ENCODE measurements around the gene RASGEF1B. TPM values are rescaled to one million over a fixed set of nuclear protein-coding genes. Genes with fewer than 3 reads are reported as not detected.

RASGEF1B gene
- total RNA-seq, 2 experiments from 2014 or later: 6.1 to 6.2 TPM

- Mint-ChIP-seq H3K4me1 (ENCODE audit: low read depth) (peaks cover 46% of the 10 kb centered on the region), H3K27ac (no peak overlapping the region), H3K9me3 (no peaks in the 10 kb centered on the region), H3K4me3 (no peak overlapping the region), H3K27me3 (no peaks in the 10 kb centered on the region), H3K36me3 (ENCODE audit: low read depth) (no peaks in the 10 kb centered on the region)
- intact Hi-C loops (cut with micrococcal nuclease): no loop called here
- ChIA-PET CTCF (interaction anchor here (1.9 to 2.6 kb wide), 3 partner anchors 11 to 36 kb away, joined by 4 to 6 read pairs (median 4); no protein-coding TSS in a partner anchor), POLR2A (no interaction called here)
- ATAC-seq: no peak
- no peak for DNase-seq
- TF ChIP-seq CTCF (IDR thresholded peaks at IDR 0.05): no peak
Measured at GRCh38 chr4:81503586-81503985, 31.9 kb upstream of the RASGEF1B start.

- Mint-ChIP-seq H3K9me3 (no peaks in the 10 kb centered on the region), H3K27ac (no peak overlapping the region), H3K27me3 (no peaks in the 10 kb centered on the region), H3K4me3 (no peak overlapping the region), H3K4me1 (ENCODE audit: low read depth) (peaks cover 38% of the 10 kb centered on the region), H3K36me3 (ENCODE audit: low read depth) (no peaks in the 10 kb centered on the region)
- ChIA-PET POLR2A (no interaction called here), CTCF (interaction anchor here (1.4 to 2.6 kb wide), 4 partner anchors 10 to 35 kb away, joined by 3 to 6 read pairs (median 4); no protein-coding TSS in a partner anchor)
- ATAC-seq (no peak), DNase-seq (no peak)
- intact Hi-C loops (cut with micrococcal nuclease): no loop called here
- no peak for TF ChIP-seq CTCF (IDR thresholded peaks at IDR 0.05)
Measured at GRCh38 chr4:81502564-81502963, 30.9 kb upstream of the RASGEF1B start.

- intact Hi-C loops (cut with micrococcal nuclease): no loop called here
Measured at GRCh38 chr4:81499840-81500239, 28.1 kb upstream of the RASGEF1B start.

GRCh38 chr4:81498551-81499099 lies 26.9 kb upstream of the RASGEF1B start:
- DNase-seq: no peak
- POLR2A ChIA-PET: no interaction called here
- intact Hi-C loops (cut with micrococcal nuclease): no loop called here
- Mint-ChIP-seq H3K4me3 (no peak overlapping the region), H3K27me3 (no peaks in the 10 kb centered on the region), H3K9me3 (peaks cover 11% of the 10 kb centered on the region), H3K27ac (no peak overlapping the region), H3K36me3 (ENCODE audit: low read depth) (peaks cover 7% of the 10 kb centered on the region), H3K4me1 (ENCODE audit: low read depth) (peaks cover 26% of the 10 kb centered on the region)
- ATAC-seq: no peak
- CTCF ChIA-PET: interaction anchor here (0.7 to 1.9 kb wide), 4 partner anchors 8 to 31 kb away, joined by 3 to 7 read pairs (median 4); partner anchors contain the start of gene RASGEF1B
- TF ChIP-seq CTCF (IDR thresholded peaks at IDR 0.05): no peak

More at GRCh38 chr4:81499840-81500239, 28.1 kb upstream of the RASGEF1B start:
- DNase-seq (no peak), ATAC-seq (no peak)
- H3K9me3 Mint-ChIP-seq: peaks cover 9% of the 10 kb centered on the region
- no peaks in the 10 kb centered on the region for H3K27me3 Mint-ChIP-seq
- peaks cover 27% of the 10 kb centered on the region for H3K4me1 Mint-ChIP-seq (ENCODE audit: low read depth)
- no peak overlapping the region for H3K4me3 Mint-ChIP-seq
- no peak for TF ChIP-seq CTCF (IDR thresholded peaks at IDR 0.05)
- CTCF ChIA-PET: interaction anchor here (1.5 kb wide), 1 partner anchor 33 kb away, joined by 7 read pairs; no protein-coding TSS in a partner anchor
- POLR2A ChIA-PET: interaction anchor here (0.7 kb wide), 1 partner anchor 791 kb away, joined by 3 read pairs; no protein-coding TSS in a partner anchor
- H3K27ac Mint-ChIP-seq: no peak overlapping the region
- H3K36me3 Mint-ChIP-seq (ENCODE audit: low read depth): peaks cover 5% of the 10 kb centered on the region

GRCh38 chr4:81498046-81498445 lies 26.3 kb upstream of the RASGEF1B start:
- Mint-ChIP-seq H3K27ac (no peak overlapping the region), H3K36me3 (ENCODE audit: low read depth) (peaks cover 7% of the 10 kb centered on the region), H3K27me3 (no peaks in the 10 kb centered on the region), H3K9me3 (peaks cover 11% of the 10 kb centered on the region), H3K4me1 (ENCODE audit: low read depth) (peaks cover 30% of the 10 kb centered on the region), H3K4me3 (no peak overlapping the region)
- intact Hi-C loops (cut with micrococcal nuclease): no loop called here
- ChIA-PET CTCF (interaction anchor here (0.8 to 1.9 kb wide), 3 partner anchors 11 to 26 kb away, joined by 3 to 6 read pairs (median 3); partner anchors contain the start of gene RASGEF1B), POLR2A (no interaction called here)
- TF ChIP-seq CTCF (IDR thresholded peaks at IDR 0.05): no peak
- DNase-seq: no peak
- no peak for ATAC-seq

All from activated CD8-positive, alpha-beta T cell treated with anti-CD3 and anti-CD28 coated beads for 36 hours (primary cell).